ENCODE data around the gene SNCAIP.

SNCAIP gene

GRCh38 chr5:122498163-122498562 lies 186.1 kb downstream of the SNCAIP start:
- no peaks in the 10 kb centered on the region for H3K36me3 ChIP-seq (ENCODE audit: control insufficient read depth, insufficient read depth, low read length)
- H3K9ac ChIP-seq (ENCODE audit: low read length) = no peak overlapping the region
- no peak overlapping the region for H2AK5ac ChIP-seq (ENCODE audit: low read length)
- H3K4me3 ChIP-seq (ENCODE audit: low read length) = no peak overlapping the region
- no peak overlapping the region for H2BK15ac ChIP-seq (replicated peaks; ENCODE audit: low read depth)
- no peak overlapping the region for H3K23ac ChIP-seq (ENCODE audit: low read length)
- no peaks in the 10 kb centered on the region for H3K27me3 ChIP-seq (ENCODE audit: insufficient read depth, low read length, poor library complexity)
- no CpG with 5 or more reads among the region's 2 CpGs for WGBS (ENCODE audit: extremely low coverage, insufficient coverage, low lambda C conversion rate)
- H3K18ac ChIP-seq (ENCODE audit: low read length) = no peak overlapping the region
- no peak overlapping the region for H3K56ac ChIP-seq (ENCODE audit: low read length)
- no peak overlapping the region for H3K27ac ChIP-seq (ENCODE audit: low read depth, low read length)
- H4K8ac ChIP-seq (ENCODE audit: low read depth, low read length) = no peak overlapping the region
- no peak overlapping the region for H2BK120ac ChIP-seq (ENCODE audit: low read depth, low read length)
- H4K5ac ChIP-seq (ENCODE audit: low read length) = no peak overlapping the region
- peak; percentile 87 for DNase-seq
- H3K79me2 ChIP-seq (ENCODE audit: control insufficient read depth, insufficient read depth, low read length) = no peaks in the 10 kb centered on the region
- no peak overlapping the region for H3K4me2 ChIP-seq (ENCODE audit: low read length)
- no peaks in the 10 kb centered on the region for H3K4me1 ChIP-seq (ENCODE audit: control insufficient read depth, low read depth, low read length)
- H2BK5ac ChIP-seq (ENCODE audit: low read length) = no peak overlapping the region
- H3K79me1 ChIP-seq (ENCODE audit: low read length) = no peaks in the 10 kb centered on the region
- no peak overlapping the region for H3K4ac ChIP-seq (ENCODE audit: low read depth, low read length)

DNA sequence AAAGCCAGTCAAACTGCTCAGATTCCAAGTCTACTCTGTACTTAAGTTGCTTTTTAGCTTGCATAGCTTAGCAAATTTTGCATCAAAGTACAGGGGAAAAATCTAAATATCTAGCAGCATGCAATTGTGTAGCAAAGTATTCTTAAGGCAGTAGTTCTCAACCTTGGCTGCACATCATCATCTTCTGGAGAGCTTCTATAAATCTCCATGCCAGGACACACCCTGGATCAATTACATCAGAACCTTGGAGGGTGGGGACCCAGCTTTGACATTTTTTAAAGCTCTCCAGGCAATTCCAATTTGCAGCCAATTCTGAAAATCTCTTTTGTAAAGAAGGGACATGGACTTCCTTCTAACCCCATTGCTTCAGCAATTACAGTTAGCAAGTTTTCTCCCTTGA lies 187.5 kb downstream of the SNCAIP start:
- Histone ChIP-seq H3K27me3 (ENCODE audit: insufficient read depth, low read length, poor library complexity) (no peaks in the 10 kb centered on the region), H2BK15ac (replicated peaks; ENCODE audit: low read depth) (no peak overlapping the region), H3K4me1 (ENCODE audit: control insufficient read depth, low read depth, low read length) (no peaks in the 10 kb centered on the region), H3K4me3 (ENCODE audit: low read length) (no peak overlapping the region), H3K79me2 (ENCODE audit: control insufficient read depth, insufficient read depth, low read length) (no peaks in the 10 kb centered on the region), H3K4ac (ENCODE audit: low read depth, low read length) (no peak overlapping the region), H2AK5ac (ENCODE audit: low read length) (no peak overlapping the region), H2BK120ac (ENCODE audit: low read depth, low read length) (no peak overlapping the region), H3K4me2 (ENCODE audit: low read length) (no peak overlapping the region), H3K9ac (ENCODE audit: low read length) (no peak overlapping the region), H3K79me1 (ENCODE audit: low read length) (no peaks in the 10 kb centered on the region), H3K18ac (ENCODE audit: low read length) (no peak overlapping the region), H4K8ac (ENCODE audit: low read depth, low read length) (no peak overlapping the region), H3K56ac (ENCODE audit: low read length) (no peak overlapping the region), H3K23ac (ENCODE audit: low read length) (no peak overlapping the region), H2BK5ac (ENCODE audit: low read length) (no peak overlapping the region), H3K36me3 (ENCODE audit: control insufficient read depth, insufficient read depth, low read length) (no peaks in the 10 kb centered on the region), H3K27ac (ENCODE audit: low read depth, low read length) (no peak overlapping the region), H4K5ac (ENCODE audit: low read length) (no peak overlapping the region)
- no peak for DNase-seq

- Histone ChIP-seq H3K27me3 (ENCODE audit: insufficient read depth, low read length, poor library complexity) (no peaks in the 10 kb centered on the region), H3K4ac (ENCODE audit: low read depth, low read length) (no peak overlapping the region), H3K79me1 (ENCODE audit: low read length) (no peaks in the 10 kb centered on the region), H3K4me2 (ENCODE audit: low read length) (no peak overlapping the region), H2BK15ac (replicated peaks; ENCODE audit: low read depth) (no peak overlapping the region), H2BK5ac (ENCODE audit: low read length) (no peak overlapping the region), H3K4me3 (ENCODE audit: low read length) (no peak overlapping the region), H3K56ac (ENCODE audit: low read length) (no peak overlapping the region), H3K79me2 (ENCODE audit: control insufficient read depth, insufficient read depth, low read length) (no peaks in the 10 kb centered on the region), H4K8ac (ENCODE audit: low read depth, low read length) (no peak overlapping the region), H3K27ac (ENCODE audit: low read depth, low read length) (no peak overlapping the region), H4K5ac (ENCODE audit: low read length) (no peak overlapping the region), H2BK120ac (ENCODE audit: low read depth, low read length) (no peak overlapping the region), H3K18ac (ENCODE audit: low read length) (no peak overlapping the region), H2AK5ac (ENCODE audit: low read length) (no peak overlapping the region), H3K4me1 (ENCODE audit: control insufficient read depth, low read depth, low read length) (no peaks in the 10 kb centered on the region), H3K23ac (ENCODE audit: low read length) (no peak overlapping the region), H3K36me3 (ENCODE audit: control insufficient read depth, insufficient read depth, low read length) (no peaks in the 10 kb centered on the region), H3K9ac (ENCODE audit: low read length) (no peak overlapping the region)
- no CpG with 5 or more reads among the region's 12 CpGs for WGBS (ENCODE audit: extremely low coverage, insufficient coverage, low lambda C conversion rate)
- peak; percentile 84 for DNase-seq
These were observed 188.4 kb downstream of the SNCAIP start for GRCh38 chr5:122500245-122501088.

DNA sequence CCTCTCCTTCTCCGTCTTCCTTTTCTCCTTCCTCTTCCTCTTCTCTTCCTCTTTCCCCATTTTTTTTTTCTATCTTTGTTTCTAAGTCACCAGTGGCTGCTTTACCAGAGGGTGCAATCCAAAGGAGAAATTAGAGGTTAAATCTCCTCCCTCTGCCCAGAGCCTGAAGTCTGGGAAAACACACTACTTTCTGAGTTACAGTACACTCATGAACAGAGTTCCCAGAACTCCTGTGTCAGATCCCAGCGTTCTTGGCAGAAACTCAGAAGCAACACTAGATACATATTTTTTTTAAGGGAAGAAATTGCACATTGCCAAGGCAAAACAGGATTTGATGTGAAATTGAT lies 189.0 kb downstream of the SNCAIP start:
- H3K27ac ChIP-seq (ENCODE audit: low read depth, low read length) = no peak overlapping the region

DNA sequence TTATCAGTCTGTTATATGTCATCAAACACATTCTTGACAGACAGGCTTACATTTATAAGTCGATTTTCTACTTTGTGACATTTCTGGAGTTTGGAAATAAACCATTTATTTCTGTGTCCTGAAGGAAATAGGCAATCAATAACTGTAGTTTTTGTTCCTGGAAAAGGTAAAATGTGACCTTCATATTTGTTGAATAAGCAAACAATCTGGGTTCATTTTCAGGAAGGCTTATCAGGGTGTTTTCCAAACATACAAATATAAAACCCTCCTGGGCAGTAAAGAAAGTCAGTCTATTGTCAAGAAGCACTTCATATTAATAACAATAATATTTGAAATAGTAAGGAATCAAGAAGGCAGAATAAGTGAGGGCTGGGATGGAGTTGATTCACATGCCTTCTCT lies 195.0 kb downstream of the SNCAIP start:
- Histone ChIP-seq H3K36me3 (ENCODE audit: control insufficient read depth, insufficient read depth, low read length) (no peaks in the 10 kb centered on the region), H3K79me1 (ENCODE audit: low read length) (no peaks in the 10 kb centered on the region), H2AK5ac (ENCODE audit: low read length) (no peak overlapping the region), H2BK15ac (replicated peaks; ENCODE audit: low read depth) (no peak overlapping the region), H3K27me3 (ENCODE audit: insufficient read depth, low read length, poor library complexity) (no peaks in the 10 kb centered on the region), H3K4me1 (ENCODE audit: control insufficient read depth, low read depth, low read length) (no peaks in the 10 kb centered on the region), H3K79me2 (ENCODE audit: control insufficient read depth, insufficient read depth, low read length) (no peaks in the 10 kb centered on the region), H3K4me2 (ENCODE audit: low read length) (no peak overlapping the region), H3K4ac (ENCODE audit: low read depth, low read length) (no peak overlapping the region), H3K4me3 (ENCODE audit: low read length) (no peak overlapping the region), H3K27ac (ENCODE audit: low read depth, low read length) (no peak overlapping the region), H2BK5ac (ENCODE audit: low read length) (no peak overlapping the region), H4K8ac (ENCODE audit: low read depth, low read length) (no peak overlapping the region), H3K56ac (ENCODE audit: low read length) (no peak overlapping the region), H2BK120ac (ENCODE audit: low read depth, low read length) (no peak overlapping the region), H3K23ac (ENCODE audit: low read length) (no peak overlapping the region), H3K18ac (ENCODE audit: low read length) (no peak overlapping the region), H4K5ac (ENCODE audit: low read length) (no peak overlapping the region), H3K9ac (ENCODE audit: low read length) (no peak overlapping the region)
- no CpG with 5 or more reads among the region's 1 CpG for WGBS (ENCODE audit: extremely low coverage, insufficient coverage, low lambda C conversion rate)
- no peak for DNase-seq

More for the DNA sequence above, 189.0 kb downstream of the SNCAIP start:
- Histone ChIP-seq H3K4ac (ENCODE audit: low read depth, low read length) (no peak overlapping the region), H3K4me1 (ENCODE audit: control insufficient read depth, low read depth, low read length) (no peaks in the 10 kb centered on the region), H2AK5ac (ENCODE audit: low read length) (no peak overlapping the region), H3K18ac (ENCODE audit: low read length) (no peak overlapping the region), H3K27me3 (ENCODE audit: insufficient read depth, low read length, poor library complexity) (no peaks in the 10 kb centered on the region), H3K79me1 (ENCODE audit: low read length) (no peaks in the 10 kb centered on the region), H4K8ac (ENCODE audit: low read depth, low read length) (no peak overlapping the region), H2BK15ac (replicated peaks; ENCODE audit: low read depth) (no peak overlapping the region), H3K79me2 (ENCODE audit: control insufficient read depth, insufficient read depth, low read length) (no peaks in the 10 kb centered on the region), H3K4me2 (ENCODE audit: low read length) (no peak overlapping the region), H3K56ac (ENCODE audit: low read length) (no peak overlapping the region), H4K5ac (ENCODE audit: low read length) (no peak overlapping the region), H2BK5ac (ENCODE audit: low read length) (no peak overlapping the region), H3K4me3 (ENCODE audit: low read length) (no peak overlapping the region), H3K23ac (ENCODE audit: low read length) (no peak overlapping the region), H3K36me3 (ENCODE audit: control insufficient read depth, insufficient read depth, low read length) (no peaks in the 10 kb centered on the region), H3K9ac (ENCODE audit: low read length) (no peak overlapping the region), H2BK120ac (ENCODE audit: low read depth, low read length) (no peak overlapping the region)
- no peak for DNase-seq
- WGBS (ENCODE audit: extremely low coverage, insufficient coverage, low lambda C conversion rate) = no CpG with 5 or more reads among the region's 2 CpGs

DNA sequence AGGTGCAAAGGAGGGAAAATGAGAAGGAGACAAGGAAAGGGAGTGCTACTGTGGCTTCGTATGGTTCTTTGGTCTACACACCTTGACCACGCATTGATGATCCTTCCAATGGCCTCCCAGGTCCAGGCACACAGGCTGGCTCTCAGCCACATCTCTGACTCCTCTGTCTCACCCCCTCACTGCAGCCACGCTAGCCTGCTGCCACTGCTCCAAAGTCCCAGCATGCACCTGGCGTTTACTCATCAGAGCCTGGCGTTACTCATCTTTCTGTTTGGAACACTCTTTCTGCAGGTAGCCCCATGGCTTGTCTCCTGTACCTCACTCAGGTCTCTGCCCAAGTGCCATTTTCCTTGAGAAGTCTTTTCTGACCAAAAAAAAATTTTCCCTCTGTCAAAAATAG lies 195.5 kb downstream of the SNCAIP start:
- Histone ChIP-seq H4K8ac (ENCODE audit: low read depth, low read length) (no peak overlapping the region), H3K27me3 (ENCODE audit: insufficient read depth, low read length, poor library complexity) (no peaks in the 10 kb centered on the region), H2BK5ac (ENCODE audit: low read length) (no peak overlapping the region), H2BK120ac (ENCODE audit: low read depth, low read length) (no peak overlapping the region), H3K79me1 (ENCODE audit: low read length) (no peaks in the 10 kb centered on the region), H3K4ac (ENCODE audit: low read depth, low read length) (no peak overlapping the region), H4K5ac (ENCODE audit: low read length) (no peak overlapping the region), H3K36me3 (ENCODE audit: control insufficient read depth, insufficient read depth, low read length) (no peaks in the 10 kb centered on the region), H2BK15ac (replicated peaks; ENCODE audit: low read depth) (no peak overlapping the region), H3K4me2 (ENCODE audit: low read length) (no peak overlapping the region), H2AK5ac (ENCODE audit: low read length) (no peak overlapping the region), H3K23ac (ENCODE audit: low read length) (no peak overlapping the region), H3K4me1 (ENCODE audit: control insufficient read depth, low read depth, low read length) (no peaks in the 10 kb centered on the region), H3K79me2 (ENCODE audit: control insufficient read depth, insufficient read depth, low read length) (no peaks in the 10 kb centered on the region), H3K18ac (ENCODE audit: low read length) (no peak overlapping the region), H3K56ac (ENCODE audit: low read length) (no peak overlapping the region), H3K27ac (ENCODE audit: low read depth, low read length) (no peak overlapping the region), H3K9ac (ENCODE audit: low read length) (no peak overlapping the region), H3K4me3 (ENCODE audit: low read length) (no peak overlapping the region)
- WGBS (ENCODE audit: extremely low coverage, insufficient coverage, low lambda C conversion rate) = no CpG with 5 or more reads among the region's 5 CpGs
- no peak for DNase-seq

Data from mesendoderm (in vitro differentiated cells).